Neutrophil (primary cell): ENCODE measurements around the gene ESAM.

Source experiments
- H3K27ac ChIP-seq: fragments of 200-600 bp; sonication (generic); 2 replicates; pipeline ENCODE4 v1.5.1; 2016; ENCODE audit warnings: mild to moderate bottlenecking, moderate library complexity
- H3K27me3 ChIP-seq: fragments of 200-600 bp; sonication (generic); 2 replicates; pipeline ENCODE4 v1.6.0; 2016; ENCODE audit warnings: mild to moderate bottlenecking
- H3K36me3 ChIP-seq: fragments of 200-600 bp; sonication (generic); 2 replicates; pipeline ENCODE4 v1.5.1; 2017
- H3K4me1 ChIP-seq, 2 experiments: fragments of 200-600 bp in 1 of 2; sonication (generic) in 1 of 2; 1 replicate in 1 of 2; 2 replicates in 1 of 2; pipeline versions ENCODE4 v1.5.1 to v1.6.1; 2013 to 2016; ENCODE audit warnings: low read depth in 1 of 2, low read length in 1 of 2, mild to moderate bottlenecking in 1 of 2, moderate library complexity in 1 of 2; ENCODE audit not compliant: control insufficient read depth in 1 of 2, insufficient read depth in 1 of 2
- H3K4me3 ChIP-seq, 2 experiments: fragments of 200-600 bp in 1 of 2; sonication (generic) in 1 of 2; 1 replicate in 1 of 2; 2 replicates in 1 of 2; pipeline ENCODE4 v1.5.1; 2013 to 2016; ENCODE audit warnings: low read depth in 1 of 2, low read length in 1 of 2, mild to moderate bottlenecking in 1 of 2, moderate library complexity in 1 of 2
- H3K9me3 ChIP-seq: fragments of 200-600 bp; sonication (generic); 2 replicates; pipeline ENCODE4 v1.5.1; 2016
- CTCF ChIP-seq: fragments of 200-600 bp; sonication (generic); IDR thresholded peaks from 2 replicates; pipeline ENCODE4 v1.5.1; 2016; ENCODE audit warnings: antibody characterized with exemption

The ESAM gene

GRCh38 chr11:124796312-124796711 is 34.2 kb upstream of the ESAM start:
- Histone ChIP-seq H3K4me3 (no peak overlapping the region), H3K9me3 (no peaks in the 10 kb centered on the region), H3K27me3 (peaks cover 50% of the 10 kb centered on the region), H3K4me1 (peaks cover 16 to 17% of the 10 kb centered on the region in 2 experiments), H3K27ac (no peak overlapping the region), H3K36me3 (no peaks in the 10 kb centered on the region)
- no peak for TF ChIP-seq CTCF

GRCh38 chr11:124793466-124794278 is 31.6 kb upstream of the ESAM start:
- H3K36me3 ChIP-seq = no peaks in the 10 kb centered on the region
- H3K9me3 ChIP-seq = no peaks in the 10 kb centered on the region
- peaks cover 27% of the 10 kb centered on the region for H3K27me3 ChIP-seq
- H3K4me1 ChIP-seq = peaks cover 0 to 1% of the 10 kb centered on the region in 2 experiments
- H3K27ac ChIP-seq = no peak overlapping the region
- no peak for TF ChIP-seq CTCF
- H3K4me3 ChIP-seq = no peak overlapping the region

GRCh38 chr11:124791626-124792341 is 29.7 kb upstream of the ESAM start:
- H3K27me3 ChIP-seq = peaks cover 8% of the 10 kb centered on the region
- H3K4me1 ChIP-seq = no peaks in the 10 kb centered on the region
- no peaks in the 10 kb centered on the region for H3K36me3 ChIP-seq
- H3K4me3 ChIP-seq = no peak overlapping the region
- TF ChIP-seq CTCF = no peak
- H3K9me3 ChIP-seq = no peaks in the 10 kb centered on the region
- H3K27ac ChIP-seq = no peak overlapping the region

- H3K4me3 ChIP-seq = no peak overlapping the region
- no peaks in the 10 kb centered on the region for H3K9me3 ChIP-seq
- H3K36me3 ChIP-seq = no peaks in the 10 kb centered on the region
- no peaks in the 10 kb centered on the region for H3K4me1 ChIP-seq
- no peak overlapping the region for H3K27ac ChIP-seq
- no peak for TF ChIP-seq CTCF
- H3K27me3 ChIP-seq = no peaks in the 10 kb centered on the region
Measured at GRCh38 chr11:124788521-124788920, 26.4 kb upstream of the ESAM start.

GRCh38 chr11:124784051-124784450 is 22.0 kb upstream of the ESAM start:
- no peak for TF ChIP-seq CTCF
- Histone ChIP-seq H3K4me1 (no peaks in the 10 kb centered on the region), H3K9me3 (no peaks in the 10 kb centered on the region), H3K4me3 (no peak overlapping the region), H3K27ac (no peak overlapping the region), H3K27me3 (no peaks in the 10 kb centered on the region), H3K36me3 (no peaks in the 10 kb centered on the region)
